ENCODE measurements around the gene CEP41.

DNA sequence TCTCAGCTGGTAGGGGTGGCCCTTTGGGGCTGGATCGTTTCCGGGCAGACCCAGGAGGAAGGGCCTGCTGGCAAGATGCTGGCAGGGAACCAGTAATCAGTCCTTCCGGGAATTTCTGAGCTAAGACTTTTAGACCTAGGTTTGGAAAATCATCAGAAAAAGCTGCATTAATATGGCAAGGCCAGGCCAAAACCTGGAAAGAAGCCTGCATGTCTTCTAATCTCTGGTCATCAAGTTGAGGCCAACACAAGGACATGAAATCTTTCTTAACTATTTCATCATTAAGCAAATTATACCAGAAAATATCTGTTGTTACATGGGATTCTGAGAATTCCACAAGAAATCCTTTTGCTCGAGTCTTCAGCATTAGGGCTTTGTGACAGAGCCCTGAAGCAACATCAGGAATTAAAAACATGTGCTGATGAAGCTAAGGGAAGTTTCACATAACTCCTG, 40.7 kb downstream of the CEP41 start:
- TF ChIP-seq CTCF (conservative IDR thresholded peaks at IDR 0.05; ENCODE audit: low read length) (no peak), EZH2phosphoT487 (IDR thresholded peaks at IDR 0.05; ENCODE audit: borderline replicate concordance, low read depth, low read length) (no peak)
